ENCODE results near the gene BTNL3.

BTNL3 gene, protein sequence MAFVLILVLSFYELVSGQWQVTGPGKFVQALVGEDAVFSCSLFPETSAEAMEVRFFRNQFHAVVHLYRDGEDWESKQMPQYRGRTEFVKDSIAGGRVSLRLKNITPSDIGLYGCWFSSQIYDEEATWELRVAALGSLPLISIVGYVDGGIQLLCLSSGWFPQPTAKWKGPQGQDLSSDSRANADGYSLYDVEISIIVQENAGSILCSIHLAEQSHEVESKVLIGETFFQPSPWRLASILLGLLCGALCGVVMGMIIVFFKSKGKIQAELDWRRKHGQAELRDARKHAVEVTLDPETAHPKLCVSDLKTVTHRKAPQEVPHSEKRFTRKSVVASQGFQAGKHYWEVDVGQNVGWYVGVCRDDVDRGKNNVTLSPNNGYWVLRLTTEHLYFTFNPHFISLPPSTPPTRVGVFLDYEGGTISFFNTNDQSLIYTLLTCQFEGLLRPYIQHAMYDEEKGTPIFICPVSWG

DNA sequence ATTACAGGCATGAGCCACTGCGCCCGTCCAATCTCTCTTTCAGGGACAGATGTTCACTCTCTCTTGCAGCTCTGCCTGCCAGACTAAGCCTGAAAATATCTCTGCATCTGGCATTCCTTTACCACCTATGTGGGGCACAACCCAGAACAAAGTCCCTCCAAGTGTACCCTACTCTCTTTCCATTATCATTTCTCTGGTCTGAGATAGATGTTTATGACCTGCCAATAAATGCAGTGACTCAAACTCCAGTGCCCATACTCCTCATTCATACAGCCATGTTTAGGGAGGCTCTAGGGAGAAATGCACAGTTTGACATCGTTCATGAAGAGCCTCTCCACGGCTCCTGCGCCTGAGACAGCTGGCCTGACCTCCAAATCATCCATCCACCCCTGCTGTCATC is at the start of gene BTNL3:
TSS of gene BTNL3 (plus strand) at position 255 of the 400 bp plus-strand sequence. CDS start 183 bp downstream, outside the sequence.
- ChIA-PET POLR2A (no interaction called here), CTCF (no interaction called here)
- no peak for DNase-seq (ENCODE audit: low read depth, low spot score)
- TF ChIP-seq, protein P1, sequence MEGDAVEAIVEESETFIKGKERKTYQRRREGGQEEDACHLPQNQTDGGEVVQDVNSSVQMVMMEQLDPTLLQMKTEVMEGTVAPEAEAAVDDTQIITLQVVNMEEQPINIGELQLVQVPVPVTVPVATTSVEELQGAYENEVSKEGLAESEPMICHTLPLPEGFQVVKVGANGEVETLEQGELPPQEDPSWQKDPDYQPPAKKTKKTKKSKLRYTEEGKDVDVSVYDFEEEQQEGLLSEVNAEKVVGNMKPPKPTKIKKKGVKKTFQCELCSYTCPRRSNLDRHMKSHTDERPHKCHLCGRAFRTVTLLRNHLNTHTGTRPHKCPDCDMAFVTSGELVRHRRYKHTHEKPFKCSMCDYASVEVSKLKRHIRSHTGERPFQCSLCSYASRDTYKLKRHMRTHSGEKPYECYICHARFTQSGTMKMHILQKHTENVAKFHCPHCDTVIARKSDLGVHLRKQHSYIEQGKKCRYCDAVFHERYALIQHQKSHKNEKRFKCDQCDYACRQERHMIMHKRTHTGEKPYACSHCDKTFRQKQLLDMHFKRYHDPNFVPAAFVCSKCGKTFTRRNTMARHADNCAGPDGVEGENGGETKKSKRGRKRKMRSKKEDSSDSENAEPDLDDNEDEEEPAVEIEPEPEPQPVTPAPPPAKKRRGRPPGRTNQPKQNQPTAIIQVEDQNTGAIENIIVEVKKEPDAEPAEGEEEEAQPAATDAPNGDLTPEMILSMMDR (IDR thresholded peaks at IDR 0.05; ENCODE audit: insufficient read depth, low read length, missing control alignments), result no peak
- no peak within 1 kb of the TSS for H3K4me3 ChIP-seq (ENCODE audit: low read depth, low read length)

DNA sequence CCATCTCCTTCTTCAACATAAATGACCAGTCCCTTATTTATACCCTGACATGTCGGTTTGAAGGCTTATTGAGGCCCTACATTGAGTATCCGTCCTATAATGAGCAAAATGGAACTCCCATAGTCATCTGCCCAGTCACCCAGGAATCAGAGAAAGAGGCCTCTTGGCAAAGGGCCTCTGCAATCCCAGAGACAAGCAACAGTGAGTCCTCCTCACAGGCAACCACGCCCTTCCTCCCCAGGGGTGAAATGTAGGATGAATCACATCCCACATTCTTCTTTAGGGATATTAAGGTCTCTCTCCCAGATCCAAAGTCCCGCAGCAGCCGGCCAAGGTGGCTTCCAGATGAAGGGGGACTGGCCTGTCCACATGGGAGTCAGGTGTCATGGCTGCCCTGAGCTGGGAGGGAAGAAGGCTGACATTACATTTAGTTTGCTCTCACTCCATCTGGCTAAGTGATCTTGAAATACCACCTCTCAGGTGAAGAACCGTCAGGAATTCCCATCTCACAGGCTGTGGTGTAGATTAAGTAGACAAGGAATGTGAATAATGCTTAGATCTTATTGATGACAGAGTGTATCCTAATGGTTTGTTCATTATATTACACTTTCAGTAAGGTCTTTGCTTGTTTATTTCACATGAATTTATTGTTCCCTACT is 38.2 kb upstream of the BTNL3 start:
- H3K4me3 ChIP-seq (ENCODE audit: low read depth, low read length), result no peak overlapping the region
- CTCF ChIA-PET, result no interaction called here
- TF ChIP-seq, protein P1 (IDR thresholded peaks at IDR 0.05; ENCODE audit: insufficient read depth, low read length, missing control alignments), result no peak
- POLR2A ChIA-PET, result no interaction called here
- DNase-seq (ENCODE audit: low read depth, low spot score), result no peak

DNA sequence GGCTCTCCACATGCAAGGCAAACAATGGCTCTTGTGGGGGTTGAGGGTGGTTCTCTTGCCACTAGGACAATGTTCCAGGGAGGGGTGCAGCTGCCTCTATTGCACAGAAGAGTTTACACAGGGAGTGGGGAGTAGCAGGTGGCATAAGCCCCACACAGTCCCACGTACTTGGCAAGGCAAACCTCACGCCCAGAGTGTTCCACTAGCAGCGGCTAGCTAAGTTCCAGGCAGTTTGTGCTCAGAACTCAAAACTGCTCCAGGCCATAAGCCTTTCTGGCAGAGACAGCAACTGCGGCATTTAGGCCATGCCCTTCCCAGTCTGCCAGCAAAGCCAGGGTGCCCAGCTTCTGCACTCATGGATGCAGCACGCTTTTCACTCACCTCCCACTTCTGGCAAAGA is 29.0 kb upstream of the BTNL3 start:
- CTCF ChIA-PET, result no interaction called here
- TF ChIP-seq, protein P1 (IDR thresholded peaks at IDR 0.05; ENCODE audit: insufficient read depth, low read length, missing control alignments), result no peak
- DNase-seq (ENCODE audit: low read depth, low spot score), result no peak
- POLR2A ChIA-PET, result no interaction called here
- H3K4me3 ChIP-seq (ENCODE audit: low read depth, low read length), result no peak overlapping the region

DNA sequence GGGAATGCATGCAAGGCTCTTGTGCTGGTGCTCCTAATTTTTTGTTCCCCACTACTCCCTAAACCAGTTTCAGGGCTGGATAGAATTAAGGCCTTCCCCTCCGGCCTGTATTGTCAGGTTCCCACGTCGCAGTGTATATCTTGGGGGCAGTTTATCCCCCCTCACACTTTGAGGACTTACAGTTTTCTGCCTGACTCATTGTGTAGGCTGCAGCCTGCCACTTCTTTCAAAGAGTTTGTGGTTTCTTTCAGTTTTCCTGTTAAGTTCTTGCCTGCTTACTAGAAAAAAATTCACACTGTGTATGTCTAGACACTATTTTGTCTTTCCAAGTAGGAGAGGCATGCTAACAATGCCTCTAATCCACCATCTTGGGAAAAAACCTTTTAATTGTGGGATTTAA is 28.4 kb upstream of the BTNL3 start:
- DNase-seq (ENCODE audit: low read depth, low spot score), result no peak
- ChIA-PET CTCF (no interaction called here), POLR2A (no interaction called here)
- TF ChIP-seq, protein P1 (IDR thresholded peaks at IDR 0.05; ENCODE audit: insufficient read depth, low read length, missing control alignments), result no peak
- H3K4me3 ChIP-seq (ENCODE audit: low read depth, low read length), result no peak overlapping the region

DNA sequence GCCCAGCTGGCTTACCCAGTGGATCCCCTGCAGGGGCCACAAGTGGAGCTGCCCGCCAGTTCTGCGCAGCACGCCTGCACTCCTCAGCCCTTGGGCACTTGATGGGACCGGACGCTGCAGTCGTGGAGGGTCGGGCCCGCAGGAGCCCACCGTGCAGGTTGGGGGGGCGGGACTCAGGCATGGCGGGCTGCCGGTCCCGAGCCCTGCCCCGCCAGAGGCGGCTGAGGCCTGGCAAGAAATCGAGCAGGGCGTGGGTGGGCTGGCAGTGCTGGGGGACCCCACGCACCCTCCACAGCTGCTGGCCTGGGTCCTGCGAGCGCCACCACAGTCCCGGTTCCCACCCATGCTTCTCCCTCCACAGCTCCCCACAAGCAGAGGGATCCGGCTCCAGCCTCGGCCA is 19.2 kb upstream of the BTNL3 start:
- DNase-seq (ENCODE audit: low read depth, low spot score), result no peak
- no peak overlapping the region for H3K4me3 ChIP-seq (ENCODE audit: low read depth, low read length)
- TF ChIP-seq, protein P1 (IDR thresholded peaks at IDR 0.05; ENCODE audit: insufficient read depth, low read length, missing control alignments), result no peak
- ChIA-PET POLR2A (no interaction called here), CTCF (no interaction called here)

DNA sequence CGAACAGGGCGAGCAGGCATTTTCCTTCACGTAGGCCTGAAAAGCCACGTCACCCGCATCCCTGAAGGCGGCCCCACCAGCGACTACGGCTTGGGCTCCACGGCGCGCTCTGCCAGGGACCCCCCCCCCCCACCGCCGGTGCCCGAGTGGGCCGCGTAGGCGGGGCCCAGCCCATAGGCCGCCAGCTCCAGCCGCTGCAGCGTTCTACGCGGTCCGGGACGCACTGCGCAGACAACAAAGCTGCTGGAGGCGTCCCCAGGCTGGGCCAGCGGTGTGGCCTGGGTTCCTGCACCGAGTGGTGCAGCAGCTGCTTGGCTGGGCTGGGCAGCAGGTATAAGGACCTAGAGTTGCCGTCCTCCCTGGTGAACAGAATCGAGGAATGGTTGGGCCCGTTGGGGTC is 18.3 kb upstream of the BTNL3 start:
- CTCF ChIA-PET, result no interaction called here
- no peak overlapping the region for H3K4me3 ChIP-seq (ENCODE audit: low read depth, low read length)
- no peak for DNase-seq (ENCODE audit: low read depth, low spot score)
- TF ChIP-seq, protein P1 (IDR thresholded peaks at IDR 0.05; ENCODE audit: insufficient read depth, low read length, missing control alignments), result no peak
- POLR2A ChIA-PET, result no interaction called here
